GM12878 (cell line): Measurements from ENCODE around the gene GFI1.

Experiments used
- CBFB ChIP-seq: IDR thresholded peaks from 2 replicates; pipeline ENCODE4 v1.6.1; 2016; ENCODE audit warnings: antibody characterized with exemption, low read depth
- CREB1 ChIP-seq: IDR thresholded peaks from 2 replicates; pipeline ENCODE4 v1.6.1; 2012; ENCODE audit warnings: low read depth, mild to moderate bottlenecking, inconsistent platforms
- CTCF ChIP-seq, 3 experiments: IDR thresholded peaks in 2 of 3; conservative IDR thresholded peaks in 1 of 3; 2 replicates each; pipeline ENCODE4 v1.5.1; 2011; ENCODE audit warnings: low read depth in 3 of 3, low read length in 3 of 3, mild to moderate bottlenecking in 3 of 3, control low read depth in 2 of 3, moderate library complexity in 2 of 3, inconsistent platforms in 1 of 3, mixed read lengths in 1 of 3; ENCODE audit not compliant: control insufficient read depth in 2 of 3, insufficient read depth in 1 of 3; ENCODE audit errors: extremely low read depth in 1 of 3
- POLR2A ChIP-seq: IDR thresholded peaks from 2 replicates; pipeline ENCODE4 v1.6.1; 2011; ENCODE audit warnings: low read depth, mild to moderate bottlenecking, low read length
- TF ChIP-seq, protein P1 (sequence below): IDR thresholded peaks from 2 replicates; pipeline ENCODE4 v1.6.1; 2012; ENCODE audit warnings: improper control_type of control experiment, low read depth, low read length; ENCODE audit not compliant: insufficient replicate concordance

- TF ChIP-seq CTCF (IDR thresholded peaks at IDR 0.05 in 2 of 3, conservative IDR thresholded peaks at IDR 0.05 in 1 of 3; ENCODE audit: control insufficient read depth in 2 of 3, extremely low read depth in 1 of 3, insufficient read depth in 1 of 3, low read depth in 3 of 3, low read length in 3 of 3) (no peak), POLR2A (no peak), CBFB (no peak), CREB1 (no peak)
- TF ChIP-seq, protein P1, sequence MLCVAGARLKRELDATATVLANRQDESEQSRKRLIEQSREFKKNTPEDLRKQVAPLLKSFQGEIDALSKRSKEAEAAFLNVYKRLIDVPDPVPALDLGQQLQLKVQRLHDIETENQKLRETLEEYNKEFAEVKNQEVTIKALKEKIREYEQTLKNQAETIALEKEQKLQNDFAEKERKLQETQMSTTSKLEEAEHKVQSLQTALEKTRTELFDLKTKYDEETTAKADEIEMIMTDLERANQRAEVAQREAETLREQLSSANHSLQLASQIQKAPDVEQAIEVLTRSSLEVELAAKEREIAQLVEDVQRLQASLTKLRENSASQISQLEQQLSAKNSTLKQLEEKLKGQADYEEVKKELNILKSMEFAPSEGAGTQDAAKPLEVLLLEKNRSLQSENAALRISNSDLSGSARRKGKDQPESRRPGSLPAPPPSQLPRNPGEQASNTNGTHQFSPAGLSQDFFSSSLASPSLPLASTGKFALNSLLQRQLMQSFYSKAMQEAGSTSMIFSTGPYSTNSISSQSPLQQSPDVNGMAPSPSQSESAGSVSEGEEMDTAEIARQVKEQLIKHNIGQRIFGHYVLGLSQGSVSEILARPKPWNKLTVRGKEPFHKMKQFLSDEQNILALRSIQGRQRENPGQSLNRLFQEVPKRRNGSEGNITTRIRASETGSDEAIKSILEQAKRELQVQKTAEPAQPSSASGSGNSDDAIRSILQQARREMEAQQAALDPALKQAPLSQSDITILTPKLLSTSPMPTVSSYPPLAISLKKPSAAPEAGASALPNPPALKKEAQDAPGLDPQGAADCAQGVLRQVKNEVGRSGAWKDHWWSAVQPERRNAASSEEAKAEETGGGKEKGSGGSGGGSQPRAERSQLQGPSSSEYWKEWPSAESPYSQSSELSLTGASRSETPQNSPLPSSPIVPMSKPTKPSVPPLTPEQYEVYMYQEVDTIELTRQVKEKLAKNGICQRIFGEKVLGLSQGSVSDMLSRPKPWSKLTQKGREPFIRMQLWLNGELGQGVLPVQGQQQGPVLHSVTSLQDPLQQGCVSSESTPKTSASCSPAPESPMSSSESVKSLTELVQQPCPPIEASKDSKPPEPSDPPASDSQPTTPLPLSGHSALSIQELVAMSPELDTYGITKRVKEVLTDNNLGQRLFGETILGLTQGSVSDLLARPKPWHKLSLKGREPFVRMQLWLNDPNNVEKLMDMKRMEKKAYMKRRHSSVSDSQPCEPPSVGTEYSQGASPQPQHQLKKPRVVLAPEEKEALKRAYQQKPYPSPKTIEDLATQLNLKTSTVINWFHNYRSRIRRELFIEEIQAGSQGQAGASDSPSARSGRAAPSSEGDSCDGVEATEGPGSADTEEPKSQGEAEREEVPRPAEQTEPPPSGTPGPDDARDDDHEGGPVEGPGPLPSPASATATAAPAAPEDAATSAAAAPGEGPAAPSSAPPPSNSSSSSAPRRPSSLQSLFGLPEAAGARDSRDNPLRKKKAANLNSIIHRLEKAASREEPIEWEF, result no peak
Measured at GRCh38 chr1:92494485-92495141, 7.9 kb upstream of the GFI1 start.
